ENCODE measurements around the gene TPRG1.

TPRG1 gene

GRCh38 chr3:189171707-189172106 lies at the start of gene TPRG1:
Gene TPRG1, plus strand, starts transcription at chr3:189171971. Its CDS starts 35,414 bp downstream, at chr3:189207385.
- Histone ChIP-seq H3K4me1 (ENCODE audit: insufficient read depth, insufficient read length) (no peaks in the 10 kb centered on the region), H3K9me3 (ENCODE audit: insufficient read depth, low read length) (no peaks in the 10 kb centered on the region), H3K36me3 (ENCODE audit: insufficient read depth, insufficient read length, low read length) (no peaks in the 10 kb centered on the region), H3K9ac (ENCODE audit: insufficient read length, low read depth) (no peak within 1 kb of the TSS), H3K27me3 (ENCODE audit: insufficient read depth, insufficient read length) (no peaks in the 10 kb centered on the region), H3K4me3 (ENCODE audit: insufficient read length, low read depth) (no peak within 1 kb of the TSS)
- DNase-seq (ENCODE audit: low read depth, low spot score) = no peak
- TF ChIP-seq ZNF274 (IDR thresholded peaks at IDR 0.05; ENCODE audit: low read depth, low read length) = no peak
- no peak for TF ChIP-seq SUZ12 (IDR thresholded peaks at IDR 0.05; ENCODE audit: extremely low read depth, insufficient read depth, insufficient read length)
- no peak for TF ChIP-seq YY1 (IDR thresholded peaks at IDR 0.05; ENCODE audit: insufficient read depth, insufficient read length)

- Histone ChIP-seq H3K4me3 (ENCODE audit: insufficient read length, low read depth) (no peak overlapping the region), H3K9ac (ENCODE audit: insufficient read length, low read depth) (no peak overlapping the region), H3K36me3 (ENCODE audit: insufficient read depth, insufficient read length, low read length) (no peaks in the 10 kb centered on the region), H3K27me3 (ENCODE audit: insufficient read depth, insufficient read length) (no peaks in the 10 kb centered on the region), H3K4me1 (ENCODE audit: insufficient read depth, insufficient read length) (no peaks in the 10 kb centered on the region), H3K9me3 (ENCODE audit: insufficient read depth, low read length) (peaks cover 12% of the 10 kb centered on the region; the same call in 1 of the 2 replicates)
- no peak for TF ChIP-seq YY1 (IDR thresholded peaks at IDR 0.05; ENCODE audit: insufficient read depth, insufficient read length)
- no peak for TF ChIP-seq ZNF274 (IDR thresholded peaks at IDR 0.05; ENCODE audit: low read depth, low read length)
- no peak for TF ChIP-seq SUZ12 (IDR thresholded peaks at IDR 0.05; ENCODE audit: extremely low read depth, insufficient read depth, insufficient read length)
- no peak for DNase-seq (ENCODE audit: low read depth, low spot score)
Observed at GRCh38 chr3:189122110-189122509, 49.7 kb upstream of the TPRG1 start.

GRCh38 chr3:189122526-189123205 lies 49.1 kb upstream of the TPRG1 start:
- peaks cover 12% of the 10 kb centered on the region; the same call in 1 of the 2 replicates for H3K9me3 ChIP-seq (ENCODE audit: insufficient read depth, low read length)
- no peak for TF ChIP-seq ZNF274 (IDR thresholded peaks at IDR 0.05; ENCODE audit: low read depth, low read length)
- no peak for TF ChIP-seq SUZ12 (IDR thresholded peaks at IDR 0.05; ENCODE audit: extremely low read depth, insufficient read depth, insufficient read length)
- H3K4me3 ChIP-seq (ENCODE audit: insufficient read length, low read depth) = no peak overlapping the region
- DNase-seq (ENCODE audit: low read depth, low spot score) = no peak
- no peaks in the 10 kb centered on the region for H3K4me1 ChIP-seq (ENCODE audit: insufficient read depth, insufficient read length)
- no peaks in the 10 kb centered on the region for H3K27me3 ChIP-seq (ENCODE audit: insufficient read depth, insufficient read length)
- no peak overlapping the region for H3K9ac ChIP-seq (ENCODE audit: insufficient read length, low read depth)
- H3K36me3 ChIP-seq (ENCODE audit: insufficient read depth, insufficient read length, low read length) = no peaks in the 10 kb centered on the region

- TF ChIP-seq ZNF274 (IDR thresholded peaks at IDR 0.05; ENCODE audit: low read depth, low read length) (no peak), YY1 (IDR thresholded peaks at IDR 0.05; ENCODE audit: insufficient read depth, insufficient read length) (no peak), SUZ12 (IDR thresholded peaks at IDR 0.05; ENCODE audit: extremely low read depth, insufficient read depth, insufficient read length) (no peak)
- Histone ChIP-seq H3K27me3 (ENCODE audit: insufficient read depth, insufficient read length) (no peaks in the 10 kb centered on the region), H3K9me3 (ENCODE audit: insufficient read depth, low read length) (peaks cover 9% of the 10 kb centered on the region; the same call in 1 of the 2 replicates), H3K9ac (ENCODE audit: insufficient read length, low read depth) (no peak overlapping the region), H3K36me3 (ENCODE audit: insufficient read depth, insufficient read length, low read length) (no peaks in the 10 kb centered on the region), H3K4me1 (ENCODE audit: insufficient read depth, insufficient read length) (no peaks in the 10 kb centered on the region), H3K4me3 (ENCODE audit: insufficient read length, low read depth) (no peak overlapping the region)
- DNase-seq (ENCODE audit: low read depth, low spot score) = no peak
Observed at GRCh38 chr3:189123595-189124387, 48.0 kb upstream of the TPRG1 start.

- no peak overlapping the region for H3K9ac ChIP-seq (ENCODE audit: insufficient read length, low read depth)
- no peak for DNase-seq (ENCODE audit: low read depth, low spot score)
- no peaks in the 10 kb centered on the region for H3K36me3 ChIP-seq (ENCODE audit: insufficient read depth, insufficient read length, low read length)
- TF ChIP-seq SUZ12 (IDR thresholded peaks at IDR 0.05; ENCODE audit: extremely low read depth, insufficient read depth, insufficient read length) = no peak
- TF ChIP-seq YY1 (IDR thresholded peaks at IDR 0.05; ENCODE audit: insufficient read depth, insufficient read length) = no peak
- no peak for TF ChIP-seq ZNF274 (IDR thresholded peaks at IDR 0.05; ENCODE audit: low read depth, low read length)
- H3K4me1 ChIP-seq (ENCODE audit: insufficient read depth, insufficient read length) = no peaks in the 10 kb centered on the region
- no peaks in the 10 kb centered on the region for H3K9me3 ChIP-seq (ENCODE audit: insufficient read depth, low read length)
- no peak overlapping the region for H3K4me3 ChIP-seq (ENCODE audit: insufficient read length, low read depth)
- H3K27me3 ChIP-seq (ENCODE audit: insufficient read depth, insufficient read length) = no peaks in the 10 kb centered on the region
Observed at GRCh38 chr3:189132231-189132671, 39.5 kb upstream of the TPRG1 start.

- H3K9me3 ChIP-seq (ENCODE audit: insufficient read depth, low read length) = no peaks in the 10 kb centered on the region
- no peak for DNase-seq (ENCODE audit: low read depth, low spot score)
- no peaks in the 10 kb centered on the region for H3K36me3 ChIP-seq (ENCODE audit: insufficient read depth, insufficient read length, low read length)
- H3K27me3 ChIP-seq (ENCODE audit: insufficient read depth, insufficient read length) = no peaks in the 10 kb centered on the region
- H3K4me3 ChIP-seq (ENCODE audit: insufficient read length, low read depth) = no peak overlapping the region
- H3K9ac ChIP-seq (ENCODE audit: insufficient read length, low read depth) = no peak overlapping the region
- no peaks in the 10 kb centered on the region for H3K4me1 ChIP-seq (ENCODE audit: insufficient read depth, insufficient read length)
- TF ChIP-seq YY1 (IDR thresholded peaks at IDR 0.05; ENCODE audit: insufficient read depth, insufficient read length) (no peak), SUZ12 (IDR thresholded peaks at IDR 0.05; ENCODE audit: extremely low read depth, insufficient read depth, insufficient read length) (no peak), ZNF274 (IDR thresholded peaks at IDR 0.05; ENCODE audit: low read depth, low read length) (no peak)
Observed at GRCh38 chr3:189132839-189133238, 38.9 kb upstream of the TPRG1 start.

- Histone ChIP-seq H3K9ac (ENCODE audit: insufficient read length, low read depth) (no peak overlapping the region), H3K9me3 (ENCODE audit: insufficient read depth, low read length) (no peaks in the 10 kb centered on the region), H3K36me3 (ENCODE audit: insufficient read depth, insufficient read length, low read length) (no peaks in the 10 kb centered on the region), H3K27me3 (ENCODE audit: insufficient read depth, insufficient read length) (no peaks in the 10 kb centered on the region), H3K4me3 (ENCODE audit: insufficient read length, low read depth) (no peak overlapping the region), H3K4me1 (ENCODE audit: insufficient read depth, insufficient read length) (no peaks in the 10 kb centered on the region)
- TF ChIP-seq SUZ12 (IDR thresholded peaks at IDR 0.05; ENCODE audit: extremely low read depth, insufficient read depth, insufficient read length) (no peak), YY1 (IDR thresholded peaks at IDR 0.05; ENCODE audit: insufficient read depth, insufficient read length) (no peak), ZNF274 (IDR thresholded peaks at IDR 0.05; ENCODE audit: low read depth, low read length) (no peak)
- no peak for DNase-seq (ENCODE audit: low read depth, low spot score)
Observed at GRCh38 chr3:189133768-189134167, 38.0 kb upstream of the TPRG1 start.

Measured in NT2/D1 (cell line).